Caco-2 (cell line): ENCODE measurements around the gene STXBP3. TPM values are rescaled to one million over a fixed set of nuclear protein-coding genes. Genes with fewer than 3 reads are reported as not detected.

Experiments
- BruUV-seq: library from RNA; stranded (reverse); fragments of 400-500 nt; replicated peaks from 2 replicates; lab custom pipeline; 2021; lab: Mats Ljungman, UMichigan
- CTCF ChIA-PET: fragments of 300-600 bp; sonication (Branson Sonifier 250); formaldehyde crosslinking; loops from one replicate; lab custom pipeline; 2022; ENCODE audit warnings: antibody characterized with exemption; lab: Charles Lee
- POLR2A ChIA-PET: fragments of 300-600 bp; sonication (Branson Sonifier 250); formaldehyde crosslinking; loops from one replicate; lab custom pipeline; 2022; ENCODE audit warnings: antibody characterized with exemption; lab: Charles Lee
- DNase-seq, 2 experiments: peaks; one replicate each; pipeline versions ENCODE4 v3.0.0 to v3.0.0-alpha.2; 2020 to 2022
- H3K27me3 ChIP-seq: replicated peaks from 2 replicates; pipeline ENCODE4 v1.6.0; 2011; ENCODE audit warnings: low read length; ENCODE audit not compliant: control insufficient read depth, insufficient read depth
- H3K36me3 ChIP-seq: 2 replicates; pipeline ENCODE4 v1.5.1; 2011; ENCODE audit warnings: low read length; ENCODE audit not compliant: control insufficient read depth, insufficient read depth
- H3K4me1 ChIP-seq: fragments of 250-450 bp; sonication (Bioruptor Pico); 2 replicates; pipeline ENCODE4 v1.5.1; 2020; ENCODE audit warnings: mild to moderate bottlenecking
- H3K4me3 ChIP-seq: 2 replicates; pipeline ENCODE4 v1.5.1; 2011; ENCODE audit warnings: low read depth, mild to moderate bottlenecking, control low read depth, low read length
- H3K9me3 ChIP-seq: fragments of 250-450 bp; sonication (Bioruptor Pico); 2 replicates; pipeline ENCODE4 v1.5.1; 2020; ENCODE audit warnings: mild to moderate bottlenecking, moderate library complexity
- H3K27ac Mint-ChIP-seq: one replicate; pipeline ENCODE4 v1.8.0; 2022; ENCODE audit warnings: mixed read lengths; ENCODE audit not compliant: unreplicated experiment
- H3K27me3 Mint-ChIP-seq: one replicate; pipeline ENCODE4 v1.8.0; 2022; ENCODE audit warnings: mixed read lengths; ENCODE audit not compliant: insufficient read depth, unreplicated experiment
- H3K36me3 Mint-ChIP-seq: one replicate; pipeline ENCODE4 v1.8.0; 2022; ENCODE audit warnings: mild to moderate bottlenecking, mixed read lengths; ENCODE audit not compliant: insufficient read depth, unreplicated experiment
- H3K4me1 Mint-ChIP-seq: one replicate; pipeline ENCODE4 v1.8.0; 2022; ENCODE audit warnings: low read depth, mixed read lengths; ENCODE audit not compliant: unreplicated experiment
- H3K4me3 Mint-ChIP-seq: one replicate; pipeline ENCODE4 v1.8.0; 2022; ENCODE audit warnings: mild to moderate bottlenecking, moderate library complexity, mixed read lengths; ENCODE audit not compliant: unreplicated experiment
- H3K9me3 Mint-ChIP-seq: one replicate; pipeline ENCODE4 v1.8.0; 2022; ENCODE audit warnings: mixed read lengths; ENCODE audit not compliant: unreplicated experiment
- intact Hi-C: fragments of 100-400 bp; cut with micrococcal nuclease; formaldehyde crosslinking; loops from one replicate; pipeline ENCODE4 v1.10.0; 2022; ENCODE audit not compliant: unreplicated experiment
- total RNA-seq: library from RNA; stranded (reverse); gene quantifications from 2 replicates; pipeline ENCODE4 v1.2.3, GENCODE V29; 2022
- TF ChIP-seq, protein P1 (sequence below), 2 experiments: fragments of 200-600 bp in 1 of 2; IDR thresholded peaks; 1 replicate in 1 of 2; 2 replicates in 1 of 2; pipeline versions ENCODE4 v1.5.1 to v1.8.0; 2011 to 2022; ENCODE audit warnings: antibody characterized with exemption in 1 of 2, control low read depth in 1 of 2, inconsistent platforms in 1 of 2, low read depth in 1 of 2, low read length in 1 of 2, mild to moderate bottlenecking in 1 of 2, moderate library complexity in 1 of 2; ENCODE audit not compliant: insufficient read depth in 1 of 2, severe bottlenecking in 1 of 2, unreplicated experiment in 1 of 2

STXBP3 gene
- total RNA-seq, 1 experiment from 2014 or later: 34.3 TPM

DNA sequence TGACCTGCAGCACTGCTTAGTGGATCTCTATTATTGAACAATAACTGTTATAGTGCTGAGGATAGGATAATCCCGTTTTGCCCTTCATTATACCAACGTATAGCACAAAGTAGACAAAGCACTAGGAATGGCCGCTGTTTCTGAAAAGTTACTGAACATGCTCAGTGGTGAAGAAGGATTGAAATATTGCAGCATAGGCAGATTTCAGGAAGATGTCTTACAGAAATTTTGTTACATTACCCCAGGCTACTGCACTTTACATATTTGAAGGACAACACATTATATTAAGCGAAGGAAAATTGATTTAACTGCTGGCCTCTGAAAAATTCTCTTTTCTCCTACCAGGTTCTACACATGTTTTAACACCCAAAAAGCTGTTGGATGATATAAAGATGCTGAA lies 62.0 kb downstream of the STXBP3 start:
- Mint-ChIP-seq H3K27me3 (no peaks in the 10 kb centered on the region), H3K4me1 (no peaks in the 10 kb centered on the region)

DNA sequence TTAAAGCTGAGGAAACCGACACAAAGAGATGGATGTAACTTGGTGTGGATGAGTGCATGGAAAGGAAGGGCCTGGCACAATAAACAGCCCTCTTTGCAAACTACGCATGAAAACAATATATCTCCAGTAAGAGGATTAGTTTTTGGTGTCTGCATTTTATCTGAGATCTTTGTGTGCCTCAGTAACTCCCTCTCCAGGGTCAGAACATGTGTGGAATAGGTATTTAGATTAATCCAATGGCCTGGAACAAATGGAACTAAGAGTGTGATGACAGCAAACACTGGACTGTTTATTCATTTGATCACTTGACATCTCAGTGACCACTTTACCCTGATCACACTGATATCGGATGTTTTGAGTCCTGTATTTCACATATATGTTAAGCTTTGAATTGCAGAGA lies 65.1 kb downstream of the STXBP3 start:
- CTCF ChIA-PET: no interaction called here

More for the DNA sequence above, 62.0 kb downstream of the STXBP3 start:
- intact Hi-C loops: no loop called here
- Mint-ChIP-seq H3K9me3 (no peaks in the 10 kb centered on the region), H3K4me3 (no peak overlapping the region), H3K27ac (no peak overlapping the region), H3K36me3 (peaks cover 11% of the 10 kb centered on the region)
- no peak for DNase-seq
- TF ChIP-seq, protein P1, sequence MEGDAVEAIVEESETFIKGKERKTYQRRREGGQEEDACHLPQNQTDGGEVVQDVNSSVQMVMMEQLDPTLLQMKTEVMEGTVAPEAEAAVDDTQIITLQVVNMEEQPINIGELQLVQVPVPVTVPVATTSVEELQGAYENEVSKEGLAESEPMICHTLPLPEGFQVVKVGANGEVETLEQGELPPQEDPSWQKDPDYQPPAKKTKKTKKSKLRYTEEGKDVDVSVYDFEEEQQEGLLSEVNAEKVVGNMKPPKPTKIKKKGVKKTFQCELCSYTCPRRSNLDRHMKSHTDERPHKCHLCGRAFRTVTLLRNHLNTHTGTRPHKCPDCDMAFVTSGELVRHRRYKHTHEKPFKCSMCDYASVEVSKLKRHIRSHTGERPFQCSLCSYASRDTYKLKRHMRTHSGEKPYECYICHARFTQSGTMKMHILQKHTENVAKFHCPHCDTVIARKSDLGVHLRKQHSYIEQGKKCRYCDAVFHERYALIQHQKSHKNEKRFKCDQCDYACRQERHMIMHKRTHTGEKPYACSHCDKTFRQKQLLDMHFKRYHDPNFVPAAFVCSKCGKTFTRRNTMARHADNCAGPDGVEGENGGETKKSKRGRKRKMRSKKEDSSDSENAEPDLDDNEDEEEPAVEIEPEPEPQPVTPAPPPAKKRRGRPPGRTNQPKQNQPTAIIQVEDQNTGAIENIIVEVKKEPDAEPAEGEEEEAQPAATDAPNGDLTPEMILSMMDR (IDR thresholded peaks at IDR 0.05; ENCODE audit: insufficient read depth in 1 of 2, low read depth in 1 of 2, low read length in 1 of 2, severe bottlenecking in 1 of 2, unreplicated experiment in 1 of 2): no peak
- ChIA-PET CTCF (no interaction called here), POLR2A (no interaction called here)
- Histone ChIP-seq H3K27me3 (no peaks in the 10 kb centered on the region), H3K9me3 (no peaks in the 10 kb centered on the region), H3K36me3 (no peaks in the 10 kb centered on the region), H3K4me3 (no peak overlapping the region), H3K4me1 (no peaks in the 10 kb centered on the region)
- no TSS peak for BruUV-seq

DNA sequence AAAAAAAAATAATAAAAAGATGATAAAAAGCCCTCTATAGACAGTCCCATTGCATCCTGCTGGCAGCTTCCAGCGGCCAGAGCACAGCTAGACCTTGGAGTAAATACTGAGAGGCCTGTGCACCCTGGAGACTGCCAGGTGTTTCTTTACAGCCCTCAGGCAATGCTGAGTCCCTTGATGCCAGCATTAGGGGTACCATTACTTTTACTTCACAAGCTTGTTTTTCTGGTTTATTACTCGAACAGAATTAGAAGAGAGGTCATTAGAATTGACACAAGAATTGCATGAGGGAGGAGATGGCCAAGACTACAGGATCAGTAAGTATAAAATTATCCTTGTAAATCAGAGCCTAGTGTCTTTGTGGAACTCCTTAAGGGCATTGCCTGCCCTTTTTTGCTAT lies 66.9 kb downstream of the STXBP3 start:
- ChIA-PET CTCF (no interaction called here), POLR2A (no interaction called here)
- H3K4me3 ChIP-seq: no peak overlapping the region
- no peaks in the 10 kb centered on the region for H3K9me3 ChIP-seq
- BruUV-seq: no TSS peak
- H3K4me3 Mint-ChIP-seq: no peak overlapping the region
- H3K4me1 ChIP-seq: 0 out of 2 replicates have a peak, but pooled peaks cover 3% of the 10 kb centered on the region
- H3K4me1 Mint-ChIP-seq: no peaks in the 10 kb centered on the region
- H3K27me3 ChIP-seq: no peaks in the 10 kb centered on the region
- peaks cover 3% of the 10 kb centered on the region for H3K36me3 Mint-ChIP-seq
- DNase-seq: no peak
- intact Hi-C loops: no loop called here
- no peak overlapping the region for H3K27ac Mint-ChIP-seq
- H3K36me3 ChIP-seq: no peaks in the 10 kb centered on the region
- TF ChIP-seq, protein P1 (IDR thresholded peaks at IDR 0.05; ENCODE audit: insufficient read depth in 1 of 2, low read depth in 1 of 2, low read length in 1 of 2, severe bottlenecking in 1 of 2, unreplicated experiment in 1 of 2): no peak
- H3K9me3 Mint-ChIP-seq: no peaks in the 10 kb centered on the region
- no peaks in the 10 kb centered on the region for H3K27me3 Mint-ChIP-seq

More for the DNA sequence above, 65.1 kb downstream of the STXBP3 start:
- no peak overlapping the region for H3K27ac Mint-ChIP-seq
- Histone ChIP-seq H3K27me3 (no peaks in the 10 kb centered on the region), H3K9me3 (no peaks in the 10 kb centered on the region), H3K36me3 (no peaks in the 10 kb centered on the region), H3K4me1 (0 out of 2 replicates have a peak, but pooled peaks cover 3% of the 10 kb centered on the region), H3K4me3 (no peak overlapping the region)
- POLR2A ChIA-PET: no interaction called here
- TF ChIP-seq, protein P1 (IDR thresholded peaks at IDR 0.05; ENCODE audit: insufficient read depth in 1 of 2, low read depth in 1 of 2, low read length in 1 of 2, severe bottlenecking in 1 of 2, unreplicated experiment in 1 of 2): no peak
- peaks cover 5% of the 10 kb centered on the region for H3K36me3 Mint-ChIP-seq
- intact Hi-C loops: no loop called here
- H3K9me3 Mint-ChIP-seq: no peaks in the 10 kb centered on the region
- DNase-seq: no peak
- BruUV-seq: no TSS peak
- H3K4me1 Mint-ChIP-seq: no peaks in the 10 kb centered on the region
- H3K4me3 Mint-ChIP-seq: no peak overlapping the region
- no peaks in the 10 kb centered on the region for H3K27me3 Mint-ChIP-seq
